K562 (cell line): ENCODE data around the gene ENO3.

Experiments
- ARNT ChIP-seq, 2 experiments: fragments of 450-650 bp; IDR thresholded peaks; 2 replicates each; pipeline ENCODE4 v1.6.1; 2016; ENCODE audit warnings: mild to moderate bottlenecking in 1 of 2
- ESRRA ChIP-seq: fragments of 450-650 bp; IDR thresholded peaks from 2 replicates; pipeline ENCODE4 v1.6.1; 2014; ENCODE audit warnings: low read depth, mild to moderate bottlenecking, moderate library complexity, borderline replicate concordance
- FOXJ3 ChIP-seq: sonication (generic); formaldehyde crosslinking; IDR thresholded peaks from 2 replicates; pipeline ENCODE4 v1.4.0; 2020; ENCODE audit warnings: mild to moderate bottlenecking, missing genetic modification reagents
- NONO ChIP-seq, 2 experiments: fragments of 200-400 bp in 1 of 2; fragments of 450-650 bp in 1 of 2; formaldehyde crosslinking in 1 of 2; IDR thresholded peaks; 2 replicates each; pipeline ENCODE4 v1.6.1; 2017; ENCODE audit warnings: low read depth in 2 of 2, mild to moderate bottlenecking in 2 of 2, moderate library complexity in 2 of 2, low read length in 1 of 2
- POLR2A ChIP-seq: fragments of 450-650 bp; conservative IDR thresholded peaks from 2 replicates; pipeline ENCODE4 v1.6.1; 2016
- SPI1 ChIP-seq: IDR thresholded peaks from 2 replicates; pipeline ENCODE4 v1.6.1; 2011; ENCODE audit warnings: low read depth, low read length, control low read depth, borderline replicate concordance
- TF ChIP-seq, protein P1 (sequence below), 2 experiments: fragments of 450-650 bp in 1 of 2; sonication (generic) in 1 of 2; formaldehyde crosslinking in 1 of 2; IDR thresholded peaks in 1 of 2; conservative IDR thresholded peaks in 1 of 2; 2 replicates each; pipeline versions ENCODE4 v1.6.1 to v1.8.1; 2016 to 2023; ENCODE audit warnings: mild to moderate bottlenecking in 2 of 2, moderate library complexity in 2 of 2, inconsistent platforms in 1 of 2, missing genetic modification reagents in 1 of 2
- TF ChIP-seq, protein P2 (sequence below): fragments of 250-450 bp; sonication (Bioruptor Pico); IDR thresholded peaks from 2 replicates; pipeline ENCODE4 v1.8.0; 2022; ENCODE audit warnings: moderate library complexity, mild to moderate bottlenecking, inconsistent platforms
- TF ChIP-seq, protein P3 (sequence below): sonication (generic); formaldehyde crosslinking; IDR thresholded peaks from 2 replicates; pipeline ENCODE4 v1.9.0; 2022; ENCODE audit warnings: mild to moderate bottlenecking, missing genetic modification reagents
- TF ChIP-seq, protein P4 (sequence below), 3 experiments: IDR thresholded peaks in 2 of 3; conservative IDR thresholded peaks in 1 of 3; 2 replicates each; pipeline ENCODE4 v1.5.1; 2011 to 2012; ENCODE audit warnings: low read length in 3 of 3, mild to moderate bottlenecking in 3 of 3, control low read depth in 2 of 3, improper control_type of control experiment in 1 of 3, inconsistent platforms in 1 of 3, low read depth in 1 of 3, mixed read lengths in 1 of 3, moderate library complexity in 1 of 3; ENCODE audit not compliant: insufficient read depth in 2 of 3

DNA sequence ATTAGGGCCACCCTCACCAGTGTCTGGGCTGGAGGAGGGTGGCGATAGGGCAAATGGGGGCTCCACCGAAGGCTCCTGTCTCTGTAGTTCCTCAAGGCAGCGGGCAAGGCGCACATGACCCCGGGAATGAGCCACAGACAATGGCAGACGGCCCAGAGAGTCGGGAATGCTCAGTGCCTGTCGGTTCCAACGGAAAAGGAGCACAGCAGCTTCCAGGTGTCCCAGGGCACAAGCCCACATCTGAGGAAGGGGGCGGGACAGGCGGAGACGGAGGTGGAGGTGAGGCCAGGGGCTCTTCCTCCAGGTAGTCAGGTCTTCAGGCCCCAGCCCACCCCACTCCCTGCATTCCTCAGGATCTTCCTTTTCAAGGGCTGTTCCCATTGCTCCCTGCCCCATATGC, 21.8 kb downstream of the ENO3 start:
- TF ChIP-seq, protein P1, sequence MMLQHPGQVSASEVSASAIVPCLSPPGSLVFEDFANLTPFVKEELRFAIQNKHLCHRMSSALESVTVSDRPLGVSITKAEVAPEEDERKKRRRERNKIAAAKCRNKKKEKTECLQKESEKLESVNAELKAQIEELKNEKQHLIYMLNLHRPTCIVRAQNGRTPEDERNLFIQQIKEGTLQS (IDR thresholded peaks at IDR 0.05), result no peak
- TF ChIP-seq, protein P1 (CRISPR knock-in tag; conservative IDR thresholded peaks at IDR 0.05), result no peak
- TF ChIP-seq, protein P2, sequence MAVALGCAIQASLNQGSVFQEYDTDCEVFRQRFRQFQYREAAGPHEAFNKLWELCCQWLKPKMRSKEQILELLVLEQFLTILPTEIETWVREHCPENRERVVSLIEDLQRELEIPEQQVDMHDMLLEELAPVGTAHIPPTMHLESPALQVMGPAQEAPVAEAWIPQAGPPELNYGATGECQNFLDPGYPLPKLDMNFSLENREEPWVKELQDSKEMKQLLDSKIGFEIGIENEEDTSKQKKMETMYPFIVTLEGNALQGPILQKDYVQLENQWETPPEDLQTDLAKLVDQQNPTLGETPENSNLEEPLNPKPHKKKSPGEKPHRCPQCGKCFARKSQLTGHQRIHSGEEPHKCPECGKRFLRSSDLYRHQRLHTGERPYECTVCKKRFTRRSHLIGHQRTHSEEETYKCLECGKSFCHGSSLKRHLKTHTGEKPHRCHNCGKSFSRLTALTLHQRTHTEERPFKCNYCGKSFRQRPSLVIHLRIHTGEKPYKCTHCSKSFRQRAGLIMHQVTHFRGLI, result no peak
- TF ChIP-seq SPI1 (no peak), NONO (IDR thresholded peaks at IDR 0.05; ENCODE audit: low read depth in 2 of 2, low read length in 1 of 2) (no peak), FOXJ3 (CRISPR knock-in tag) (no peak), ARNT (IDR thresholded peaks at IDR 0.05) (no peak), ESRRA (no peak), POLR2A (no peak)
- TF ChIP-seq, protein P3, sequence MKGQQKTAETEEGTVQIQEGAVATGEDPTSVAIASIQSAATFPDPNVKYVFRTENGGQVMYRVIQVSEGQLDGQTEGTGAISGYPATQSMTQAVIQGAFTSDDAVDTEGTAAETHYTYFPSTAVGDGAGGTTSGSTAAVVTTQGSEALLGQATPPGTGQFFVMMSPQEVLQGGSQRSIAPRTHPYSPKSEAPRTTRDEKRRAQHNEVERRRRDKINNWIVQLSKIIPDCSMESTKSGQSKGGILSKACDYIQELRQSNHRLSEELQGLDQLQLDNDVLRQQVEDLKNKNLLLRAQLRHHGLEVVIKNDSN (CRISPR knock-in tag), result no peak
- TF ChIP-seq, protein P4, sequence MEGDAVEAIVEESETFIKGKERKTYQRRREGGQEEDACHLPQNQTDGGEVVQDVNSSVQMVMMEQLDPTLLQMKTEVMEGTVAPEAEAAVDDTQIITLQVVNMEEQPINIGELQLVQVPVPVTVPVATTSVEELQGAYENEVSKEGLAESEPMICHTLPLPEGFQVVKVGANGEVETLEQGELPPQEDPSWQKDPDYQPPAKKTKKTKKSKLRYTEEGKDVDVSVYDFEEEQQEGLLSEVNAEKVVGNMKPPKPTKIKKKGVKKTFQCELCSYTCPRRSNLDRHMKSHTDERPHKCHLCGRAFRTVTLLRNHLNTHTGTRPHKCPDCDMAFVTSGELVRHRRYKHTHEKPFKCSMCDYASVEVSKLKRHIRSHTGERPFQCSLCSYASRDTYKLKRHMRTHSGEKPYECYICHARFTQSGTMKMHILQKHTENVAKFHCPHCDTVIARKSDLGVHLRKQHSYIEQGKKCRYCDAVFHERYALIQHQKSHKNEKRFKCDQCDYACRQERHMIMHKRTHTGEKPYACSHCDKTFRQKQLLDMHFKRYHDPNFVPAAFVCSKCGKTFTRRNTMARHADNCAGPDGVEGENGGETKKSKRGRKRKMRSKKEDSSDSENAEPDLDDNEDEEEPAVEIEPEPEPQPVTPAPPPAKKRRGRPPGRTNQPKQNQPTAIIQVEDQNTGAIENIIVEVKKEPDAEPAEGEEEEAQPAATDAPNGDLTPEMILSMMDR (IDR thresholded peaks at IDR 0.05 in 2 of 3, conservative IDR thresholded peaks at IDR 0.05 in 1 of 3; ENCODE audit: insufficient read depth in 2 of 3, low read depth in 1 of 3, low read length in 3 of 3), result no peak
